ENCODE data around the gene SCML1.
"Not testable (repeated sequence)": the region's sequence is repeated elsewhere in the genome, so short reads cannot be mapped to it uniquely, and the experiment has no call there.

The SCML1 gene

GRCh38 chrX:17738737-17739535 is 1.6 kb downstream of the SCML1 start:
- DNase-seq (ENCODE audit: low read depth, low spot score): no peak

GRCh38 chrX:17740137-17741122 is 3.1 kb downstream of the SCML1 start:
- no peak for DNase-seq (ENCODE audit: low read depth, low spot score)

GRCh38 chrX:17741123-17741511 is 3.8 kb downstream of the SCML1 start:
- no peak for DNase-seq (ENCODE audit: low read depth, low spot score)

GRCh38 chrX:17743913-17744312 is 6.6 kb downstream of the SCML1 start:
- no peak for DNase-seq (ENCODE audit: low read depth, low spot score)

- DNase-seq (ENCODE audit: low read depth, low spot score): no peak
Measured at GRCh38 chrX:17744896-17745523, 7.7 kb downstream of the SCML1 start.

- no peak for DNase-seq (ENCODE audit: low read depth, low spot score)
Measured at GRCh38 chrX:17747692-17748091, 10.4 kb downstream of the SCML1 start.

- no peak for DNase-seq (ENCODE audit: low read depth, low spot score)
Measured at GRCh38 chrX:17748684-17749083, 11.4 kb downstream of the SCML1 start.

- DNase-seq (ENCODE audit: low read depth, low spot score): no peak
Measured at GRCh38 chrX:17750436-17750835, 13.1 kb downstream of the SCML1 start.

- DNase-seq (ENCODE audit: low read depth, low spot score): no peak
Measured at GRCh38 chrX:17758382-17758781, 21.1 kb downstream of the SCML1 start.

GRCh38 chrX:17759990-17760389 is 22.7 kb downstream of the SCML1 start:
- no peak for DNase-seq (ENCODE audit: low read depth, low spot score)

- no peak for DNase-seq (ENCODE audit: low read depth, low spot score)
Measured at GRCh38 chrX:17767734-17768133, 30.4 kb downstream of the SCML1 start.

GRCh38 chrX:17768997-17769396 is 31.7 kb downstream of the SCML1 start:
- DNase-seq (ENCODE audit: low read depth, low spot score): no peak

- DNase-seq (ENCODE audit: low read depth, low spot score): no peak
Measured at GRCh38 chrX:17769701-17770269, 32.5 kb downstream of the SCML1 start.

- no peak for DNase-seq (ENCODE audit: low read depth, low spot score)
Measured at GRCh38 chrX:17773221-17773876, 36.1 kb downstream of the SCML1 start.

- DNase-seq (ENCODE audit: low read depth, low spot score): no peak
Measured at GRCh38 chrX:17774053-17774452, 36.8 kb downstream of the SCML1 start.

GRCh38 chrX:17778997-17779396 is 41.7 kb downstream of the SCML1 start:
- no peak for DNase-seq (ENCODE audit: low read depth, low spot score)

GRCh38 chrX:17779434-17779833 is 42.1 kb downstream of the SCML1 start:
- DNase-seq (ENCODE audit: low read depth, low spot score): no peak

- DNase-seq (ENCODE audit: low read depth, low spot score): not testable (repeated sequence)
Measured at GRCh38 chrX:17786554-17787347, 49.5 kb downstream of the SCML1 start.

GRCh38 chrX:17787557-17787956 is 50.3 kb downstream of the SCML1 start:
- no peak for DNase-seq (ENCODE audit: low read depth, low spot score)

GRCh38 chrX:17788439-17788838 is 51.1 kb downstream of the SCML1 start:
- DNase-seq (ENCODE audit: low read depth, low spot score): no peak
